H1 (cell line): ENCODE data around the gene RAB3GAP1. TPM values are rescaled to one million over a fixed set of nuclear protein-coding genes. Genes with fewer than 3 reads are reported as not detected.

Source experiments
- ATF2 ChIP-seq: IDR thresholded peaks from 2 replicates; pipeline ENCODE4 v1.6.1; 2012; ENCODE audit warnings: low read length, inconsistent platforms
- CHD7 ChIP-seq: fragments of 300-600 bp; sonication (generic); IDR thresholded peaks from 2 replicates; pipeline ENCODE4 v1.7.1; 2012; ENCODE audit warnings: low read length, moderate library complexity, mild to moderate bottlenecking, inconsistent platforms; ENCODE audit not compliant: insufficient replicate concordance
- polyA plus RNA-seq, 7 experiments: library from polyadenylated mRNA; depleted of rRNA in 3 of 7; stranded (reverse) in 5 of 7; unstranded in 2 of 7; fragments of >200 nt in 5 of 7; fragments of 200-250 nt in 2 of 7; gene quantifications; 1 replicate in 5 of 7; 2 replicates in 1 of 7; 4 replicates in 1 of 7; pipeline versions ENCODE4 v1.2.1 to v1.2.3, GENCODE V29; 2011 to 2013; ENCODE audit warnings: missing spikeins in 2 of 7, mixed read lengths in 2 of 7
- total RNA-seq: library from RNA; stranded (reverse); fragmentation: NEBNext Ultra II Directional; extraction: Animal tissue kit (Norgen Biotek cat#: 25700); gene quantifications from 2 replicates; pipeline ENCODE4 v1.2.1, GENCODE V29; 2021

Gene RAB3GAP1
- total and polyA plus RNA-seq, 2 of the 8 experiments (the other 6 are each of a cell fraction or from before 2014, with no cell fraction given): 9.8 to 28.6 TPM

- TF ChIP-seq CHD7 (no peak), ATF2 (no peak)
- TF ChIP-seq, all 59 proteins: peak for 0
Observed at GRCh38 chr2:135091681-135092080, 39.6 kb downstream of the RAB3GAP1 start (continued).
